Thyroid gland (tissue), 4 donors: ENCODE data around the gene LRRC36.

Source experiments
- POLR2A ChIP-seq, 2 donors: fragments of 450-650 bp; IDR thresholded peaks; one replicate each; pipeline ENCODE4 v1.6.1; 2017; ENCODE audit warnings: antibody characterized with exemption in 2 of 2, mild to moderate bottlenecking in 2 of 2, moderate library complexity in 1 of 2
- TF ChIP-seq, protein P1 (sequence below), 6 experiments: fragments of 200-600 bp in 3 of 6; fragments of 450-650 bp in 3 of 6; sonication (generic) in 3 of 6; IDR thresholded peaks; one replicate each; pipeline ENCODE4 v1.5.1; 2016 to 2019; ENCODE audit warnings: antibody characterized with exemption in 6 of 6, mild to moderate bottlenecking in 2 of 6, inconsistent platforms in 1 of 6, moderate library complexity in 1 of 6

DNA sequence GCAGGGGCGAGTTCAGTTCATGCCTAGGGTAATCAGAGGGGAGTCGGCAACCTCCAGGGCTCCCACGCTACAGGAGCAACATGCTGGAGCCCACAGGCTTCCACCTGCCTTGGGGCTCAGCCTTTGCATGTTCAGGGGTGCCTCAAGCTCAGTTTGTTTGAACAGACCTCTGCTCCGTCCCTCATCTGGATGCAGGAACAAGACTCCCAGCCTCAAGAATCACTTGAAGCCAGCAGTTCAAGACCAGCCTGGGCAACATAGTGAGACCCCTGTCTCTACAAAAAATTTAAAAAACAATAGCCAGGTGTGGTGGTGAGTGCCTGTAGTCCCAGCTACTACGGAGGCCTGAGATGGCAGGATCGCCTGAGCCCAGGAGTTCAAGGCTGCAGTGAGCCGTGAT lies 99.4 kb downstream of the LRRC36 start:
- TF ChIP-seq POLR2A (IDR thresholded peaks at IDR 0.05): no peak
- TF ChIP-seq, protein P1, sequence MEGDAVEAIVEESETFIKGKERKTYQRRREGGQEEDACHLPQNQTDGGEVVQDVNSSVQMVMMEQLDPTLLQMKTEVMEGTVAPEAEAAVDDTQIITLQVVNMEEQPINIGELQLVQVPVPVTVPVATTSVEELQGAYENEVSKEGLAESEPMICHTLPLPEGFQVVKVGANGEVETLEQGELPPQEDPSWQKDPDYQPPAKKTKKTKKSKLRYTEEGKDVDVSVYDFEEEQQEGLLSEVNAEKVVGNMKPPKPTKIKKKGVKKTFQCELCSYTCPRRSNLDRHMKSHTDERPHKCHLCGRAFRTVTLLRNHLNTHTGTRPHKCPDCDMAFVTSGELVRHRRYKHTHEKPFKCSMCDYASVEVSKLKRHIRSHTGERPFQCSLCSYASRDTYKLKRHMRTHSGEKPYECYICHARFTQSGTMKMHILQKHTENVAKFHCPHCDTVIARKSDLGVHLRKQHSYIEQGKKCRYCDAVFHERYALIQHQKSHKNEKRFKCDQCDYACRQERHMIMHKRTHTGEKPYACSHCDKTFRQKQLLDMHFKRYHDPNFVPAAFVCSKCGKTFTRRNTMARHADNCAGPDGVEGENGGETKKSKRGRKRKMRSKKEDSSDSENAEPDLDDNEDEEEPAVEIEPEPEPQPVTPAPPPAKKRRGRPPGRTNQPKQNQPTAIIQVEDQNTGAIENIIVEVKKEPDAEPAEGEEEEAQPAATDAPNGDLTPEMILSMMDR (IDR thresholded peaks at IDR 0.05): no peak
